ENCODE data around the gene SEC61A2.
A peak's percentile ranks its signal among the peaks of the same experiment; 100 is the strongest.

The SEC61A2 gene

GRCh38 chr10:12200850-12201249 is 71.4 kb downstream of the SEC61A2 start:
- no peak for DNase-seq

- no peak for DNase-seq
Measured at GRCh38 chr10:12201543-12201942, 72.1 kb downstream of the SEC61A2 start.

- DNase-seq: no peak
Measured at GRCh38 chr10:12202226-12202625, 72.7 kb downstream of the SEC61A2 start.

GRCh38 chr10:12205082-12205481 is 75.6 kb downstream of the SEC61A2 start:
- no peak for DNase-seq

- DNase-seq: no peak
Measured at GRCh38 chr10:12207114-12207513, 77.6 kb downstream of the SEC61A2 start.

- no peak for DNase-seq
Measured at GRCh38 chr10:12208460-12208859, 79.0 kb downstream of the SEC61A2 start.

GRCh38 chr10:12212454-12212853 is 83.0 kb downstream of the SEC61A2 start:
- DNase-seq: no peak

GRCh38 chr10:12213621-12214020 is 84.1 kb downstream of the SEC61A2 start:
- DNase-seq: no peak

- DNase-seq: no peak
Measured at GRCh38 chr10:12214093-12214492, 84.6 kb downstream of the SEC61A2 start.

GRCh38 chr10:12214763-12215218 is 85.3 kb downstream of the SEC61A2 start:
- DNase-seq: peak; percentile 28 to 36

Measured in NCI-H2081 (cell line).